PFSK-1 (cell line): ENCODE data around the gene TMEM272.

Experiments
- FOXP2 ChIP-seq: optimal IDR thresholded peaks from 2 replicates; pipeline ENCODE3; 2011; ENCODE audit warnings: borderline replicate concordance, control low read depth, inconsistent platforms; ENCODE audit not compliant: insufficient read depth; ENCODE audit errors: extremely low read length, extremely low read depth
- POLR2AphosphoS5 ChIP-seq: IDR thresholded peaks from 2 replicates; pipeline ENCODE4 v1.6.1; 2012; ENCODE audit warnings: low read depth, mild to moderate bottlenecking, control low read depth, low read length, moderate library complexity
- SIN3A ChIP-seq: IDR thresholded peaks from 2 replicates; pipeline ENCODE4 v1.6.1; 2012; ENCODE audit warnings: mild to moderate bottlenecking, low read length, moderate library complexity, borderline replicate concordance; ENCODE audit not compliant: insufficient read depth
- TAF1 ChIP-seq: IDR thresholded peaks from 2 replicates; pipeline ENCODE4 v1.6.1; 2012; ENCODE audit warnings: low read length, control low read depth, borderline replicate concordance; ENCODE audit not compliant: insufficient read depth
- TF ChIP-seq, protein P1 (sequence below), 2 experiments: IDR thresholded peaks; 2 replicates each; pipeline versions ENCODE4 v1.6.1 to v1.8.0; 2011 to 2012; ENCODE audit warnings: low read depth in 2 of 2, low read length in 2 of 2, control low read depth in 1 of 2, inconsistent platforms in 1 of 2, mild to moderate bottlenecking in 1 of 2, moderate library complexity in 1 of 2; ENCODE audit not compliant: insufficient read depth in 1 of 2

Gene TMEM272

GRCh38 chr13:51814071-51814470 is 30.9 kb downstream of the TMEM272 start:
- TF ChIP-seq SIN3A (no peak), TAF1 (no peak), FOXP2 (no peak), POLR2AphosphoS5 (no peak)
- TF ChIP-seq, protein P1, sequence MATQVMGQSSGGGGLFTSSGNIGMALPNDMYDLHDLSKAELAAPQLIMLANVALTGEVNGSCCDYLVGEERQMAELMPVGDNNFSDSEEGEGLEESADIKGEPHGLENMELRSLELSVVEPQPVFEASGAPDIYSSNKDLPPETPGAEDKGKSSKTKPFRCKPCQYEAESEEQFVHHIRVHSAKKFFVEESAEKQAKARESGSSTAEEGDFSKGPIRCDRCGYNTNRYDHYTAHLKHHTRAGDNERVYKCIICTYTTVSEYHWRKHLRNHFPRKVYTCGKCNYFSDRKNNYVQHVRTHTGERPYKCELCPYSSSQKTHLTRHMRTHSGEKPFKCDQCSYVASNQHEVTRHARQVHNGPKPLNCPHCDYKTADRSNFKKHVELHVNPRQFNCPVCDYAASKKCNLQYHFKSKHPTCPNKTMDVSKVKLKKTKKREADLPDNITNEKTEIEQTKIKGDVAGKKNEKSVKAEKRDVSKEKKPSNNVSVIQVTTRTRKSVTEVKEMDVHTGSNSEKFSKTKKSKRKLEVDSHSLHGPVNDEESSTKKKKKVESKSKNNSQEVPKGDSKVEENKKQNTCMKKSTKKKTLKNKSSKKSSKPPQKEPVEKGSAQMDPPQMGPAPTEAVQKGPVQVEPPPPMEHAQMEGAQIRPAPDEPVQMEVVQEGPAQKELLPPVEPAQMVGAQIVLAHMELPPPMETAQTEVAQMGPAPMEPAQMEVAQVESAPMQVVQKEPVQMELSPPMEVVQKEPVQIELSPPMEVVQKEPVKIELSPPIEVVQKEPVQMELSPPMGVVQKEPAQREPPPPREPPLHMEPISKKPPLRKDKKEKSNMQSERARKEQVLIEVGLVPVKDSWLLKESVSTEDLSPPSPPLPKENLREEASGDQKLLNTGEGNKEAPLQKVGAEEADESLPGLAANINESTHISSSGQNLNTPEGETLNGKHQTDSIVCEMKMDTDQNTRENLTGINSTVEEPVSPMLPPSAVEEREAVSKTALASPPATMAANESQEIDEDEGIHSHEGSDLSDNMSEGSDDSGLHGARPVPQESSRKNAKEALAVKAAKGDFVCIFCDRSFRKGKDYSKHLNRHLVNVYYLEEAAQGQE (IDR thresholded peaks at IDR 0.05; ENCODE audit: insufficient read depth in 1 of 2, low read depth in 2 of 2, low read length in 2 of 2): no peak

GRCh38 chr13:51811920-51812451 is 33.0 kb downstream of the TMEM272 start:
- TF ChIP-seq SIN3A (no peak), FOXP2 (no peak), POLR2AphosphoS5 (no peak), TAF1 (no peak)
- TF ChIP-seq, protein P1 (IDR thresholded peaks at IDR 0.05; ENCODE audit: insufficient read depth in 1 of 2, low read depth in 2 of 2, low read length in 2 of 2): no peak

DNA sequence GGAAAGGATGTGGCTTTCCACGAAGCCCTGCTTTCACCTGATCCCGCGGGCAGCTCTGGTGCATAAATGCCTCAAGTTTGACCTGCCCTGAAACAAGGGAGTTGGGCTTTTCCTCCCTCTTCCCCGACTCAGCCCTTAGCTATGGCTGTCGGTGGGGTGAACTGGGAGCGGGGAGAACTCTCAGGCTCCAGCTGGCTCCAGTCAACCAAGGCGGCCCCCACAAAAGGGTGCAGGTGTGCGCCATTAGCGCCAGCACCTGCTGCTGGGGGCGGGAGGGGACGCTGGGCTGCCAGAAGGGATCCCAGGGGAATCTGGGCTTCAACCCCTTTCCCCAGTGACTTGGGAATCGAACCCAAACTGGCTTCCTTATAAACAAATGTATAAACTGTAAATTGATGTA is 33.9 kb downstream of the TMEM272 start:
- TF ChIP-seq TAF1 (no peak), SIN3A (no peak), FOXP2 (no peak)
- TF ChIP-seq, protein P1 (IDR thresholded peaks at IDR 0.05; ENCODE audit: insufficient read depth in 1 of 2, low read depth in 2 of 2, low read length in 2 of 2): no peak

GRCh38 chr13:51808811-51809210 is 36.2 kb downstream of the TMEM272 start:
- TF ChIP-seq SIN3A: no peak
- TF ChIP-seq, protein P1 (IDR thresholded peaks at IDR 0.05; ENCODE audit: insufficient read depth in 1 of 2, low read depth in 2 of 2, low read length in 2 of 2): no peak
- TF ChIP-seq POLR2AphosphoS5: no peak
- TF ChIP-seq TAF1: no peak
- no peak for TF ChIP-seq FOXP2

GRCh38 chr13:51807041-51807440 is 37.9 kb downstream of the TMEM272 start:
- no peak for TF ChIP-seq TAF1
- no peak for TF ChIP-seq FOXP2
- TF ChIP-seq, protein P1 (IDR thresholded peaks at IDR 0.05; ENCODE audit: insufficient read depth in 1 of 2, low read depth in 2 of 2, low read length in 2 of 2): no peak
- TF ChIP-seq POLR2AphosphoS5: no peak
- TF ChIP-seq SIN3A: no peak
